IMR-90 (cell line): ENCODE data around the gene RAB36. TPM values are rescaled to one million over a fixed set of nuclear protein-coding genes. Genes with fewer than 3 reads are reported as not detected.

Experiments used
- ATAC-seq: fragments of 200-7000 bp; cut with Tn5 transposase; 2 replicates; pipeline ENCODE4 v1.9.1; 2020; ENCODE audit warnings: low read depth, mild to moderate bottlenecking, moderate library complexity
- BruUV-seq: library from RNA; stranded (reverse); fragments of 400-500 nt; replicated peaks from 2 replicates; lab custom pipeline; 2021; lab: Mats Ljungman, UMichigan
- CTCF ChIA-PET: fragments of 300-600 bp; formaldehyde crosslinking; extraction: SDS; loops from one replicate; lab custom pipeline; 2021; ENCODE audit warnings: antibody characterized with exemption; lab: Yijun Ruan, JAX
- POLR2A ChIA-PET: fragments of 300-600 bp; sonication (Branson Sonifier 250); formaldehyde crosslinking; loops from one replicate; lab custom pipeline; 2022; ENCODE audit warnings: antibody characterized with exemption; ENCODE audit not compliant: unreplicated experiment; lab: Charles Lee
- DNase-seq: peaks from one replicate; pipeline ENCODE4 v3.0.0; 2013
- H2AFZ ChIP-seq: replicated peaks from 2 replicates; pipeline ENCODE3; 2013; ENCODE audit warnings: low read length, mild to moderate bottlenecking; ENCODE audit not compliant: poor library complexity
- H2AK5ac ChIP-seq: 2 replicates; pipeline ENCODE4 v1.6.1; 2013; ENCODE audit warnings: low read depth, low read length, inconsistent platforms
- H2AK9ac ChIP-seq: replicated peaks from 2 replicates; pipeline ENCODE3; 2013; ENCODE audit warnings: mild to moderate bottlenecking, low read depth, low read length, moderate library complexity; ENCODE audit not compliant: poor library complexity
- H2BK120ac ChIP-seq: 2 replicates; pipeline ENCODE4 v1.6.1; 2013; ENCODE audit warnings: low read depth, low read length, inconsistent platforms
- H2BK15ac ChIP-seq: 3 replicates; pipeline ENCODE4 v1.6.1; 2013; ENCODE audit warnings: low read depth, low read length, inconsistent platforms
- H2BK20ac ChIP-seq: 2 replicates; pipeline ENCODE4 v1.6.1; 2013; ENCODE audit warnings: low read depth, mild to moderate bottlenecking, inconsistent platforms, low read length, moderate library complexity
- H2BK5ac ChIP-seq: 2 replicates; pipeline ENCODE4 v1.6.1; 2013; ENCODE audit warnings: mild to moderate bottlenecking, low read depth, low read length, inconsistent platforms; ENCODE audit not compliant: poor library complexity, severe bottlenecking
- H3K14ac ChIP-seq: replicated peaks from 2 replicates; pipeline ENCODE4 v1.6.1; 2013; ENCODE audit warnings: low read depth, low read length, inconsistent platforms
- H3K18ac ChIP-seq: 2 replicates; pipeline ENCODE4 v1.6.1; 2013; ENCODE audit warnings: low read depth, low read length, control low read depth
- H3K23ac ChIP-seq: 2 replicates; pipeline ENCODE4 v1.6.1; 2013; ENCODE audit warnings: low read depth, low read length, inconsistent platforms
- H3K27ac ChIP-seq: 2 replicates; pipeline ENCODE4 v1.5.1; 2013; ENCODE audit warnings: mild to moderate bottlenecking, control low read depth, low read length; ENCODE audit not compliant: insufficient read depth
- H3K27me3 ChIP-seq: 2 replicates; pipeline ENCODE4 v1.6.1; 2013; ENCODE audit warnings: low read length; ENCODE audit not compliant: control insufficient read depth, insufficient read depth
- H3K36me3 ChIP-seq: 2 replicates; pipeline ENCODE4 v1.6.1; 2013; ENCODE audit warnings: low read length, mixed read lengths; ENCODE audit not compliant: control insufficient read depth, insufficient read depth
- H3K4ac ChIP-seq: 2 replicates; pipeline ENCODE4 v1.6.1; 2013; ENCODE audit warnings: low read depth, low read length, inconsistent platforms
- H3K4me1 ChIP-seq: 2 replicates; pipeline ENCODE4 v1.6.1; 2013; ENCODE audit warnings: low read length, mixed read lengths; ENCODE audit not compliant: control insufficient read depth, insufficient read depth
- H3K4me2 ChIP-seq: 2 replicates; pipeline ENCODE4 v1.6.1; 2013; ENCODE audit warnings: low read depth, mild to moderate bottlenecking, control low read depth, low read length, moderate library complexity
- H3K4me3 ChIP-seq: 2 replicates; pipeline ENCODE4 v1.5.1; 2013; ENCODE audit warnings: low read depth, mild to moderate bottlenecking, control low read depth, low read length, moderate library complexity; ENCODE audit not compliant: insufficient read depth
- H3K56ac ChIP-seq: 2 replicates; pipeline ENCODE4 v1.6.1; 2013; ENCODE audit warnings: low read length, inconsistent platforms; ENCODE audit not compliant: insufficient read depth; ENCODE audit errors: extremely low read depth
- H3K79me1 ChIP-seq, 2 experiments: 2 replicates each; pipeline ENCODE4 v1.6.1; 2013; ENCODE audit warnings: low read length in 2 of 2, inconsistent platforms in 1 of 2, low read depth in 1 of 2
- H3K9ac ChIP-seq: 2 replicates; pipeline ENCODE4 v1.6.1; 2013; ENCODE audit warnings: low read depth, low read length, control low read depth
- H3K9me1 ChIP-seq: 2 replicates; pipeline ENCODE4 v1.6.1; 2013; ENCODE audit warnings: low read length, inconsistent platforms; ENCODE audit not compliant: insufficient read depth
- H3K9me3 ChIP-seq: 2 replicates; pipeline ENCODE4 v1.6.1; 2013; ENCODE audit warnings: low read length; ENCODE audit not compliant: control insufficient read depth, insufficient read depth
- H4K20me1 ChIP-seq: 2 replicates; pipeline ENCODE4 v1.6.1; 2013; ENCODE audit warnings: low read length, inconsistent platforms; ENCODE audit not compliant: insufficient read depth
- H4K5ac ChIP-seq: 2 replicates; pipeline ENCODE4 v1.6.1; 2013; ENCODE audit warnings: mild to moderate bottlenecking, low read depth, low read length, control low read depth
- H4K8ac ChIP-seq, 2 experiments: 2 replicates each; pipeline ENCODE4 v1.6.1; 2013; ENCODE audit warnings: low read depth in 2 of 2, low read length in 2 of 2, control low read depth in 1 of 2, inconsistent platforms in 1 of 2
- H4K91ac ChIP-seq: 2 replicates; pipeline ENCODE4 v1.6.1; 2013; ENCODE audit warnings: low read depth, low read length, inconsistent platforms; ENCODE audit not compliant: insufficient read depth
- CEBPB ChIP-seq: IDR thresholded peaks from 2 replicates; pipeline ENCODE4 v1.6.1; 2012; ENCODE audit warnings: low read depth, low read length, improper control_type of control experiment
- CHD1 ChIP-seq: IDR thresholded peaks from 2 replicates; pipeline ENCODE4 v1.6.1; 2012; ENCODE audit warnings: low read depth, low read length, improper control_type of control experiment
- FOS ChIP-seq: fragments of 150-350 bp; IDR thresholded peaks from 2 replicates; pipeline ENCODE4 v1.6.1; 2016; ENCODE audit warnings: low read depth, low read length
- MAFK ChIP-seq: IDR thresholded peaks from 2 replicates; pipeline ENCODE4 v1.6.1; 2012; ENCODE audit warnings: low read depth, low read length, improper control_type of control experiment
- MAZ ChIP-seq: IDR thresholded peaks from 2 replicates; pipeline ENCODE4 v1.6.1; 2012; ENCODE audit warnings: low read depth, mild to moderate bottlenecking, low read length, improper control_type of control experiment, moderate library complexity, borderline replicate concordance
- MXI1 ChIP-seq: IDR thresholded peaks from 2 replicates; pipeline ENCODE4 v1.6.1; 2012; ENCODE audit warnings: low read depth, mild to moderate bottlenecking, low read length, moderate library complexity, borderline replicate concordance
- NFE2L2 ChIP-seq: fragments of 150-350 bp; IDR thresholded peaks from 2 replicates; pipeline ENCODE4 v1.6.1; 2016; ENCODE audit warnings: low read depth, mild to moderate bottlenecking, low read length
- POLR2A ChIP-seq: IDR thresholded peaks from 2 replicates; pipeline ENCODE4 v1.6.1; 2012; ENCODE audit warnings: mild to moderate bottlenecking, low read depth, low read length
- RCOR1 ChIP-seq: IDR thresholded peaks from 2 replicates; pipeline ENCODE4 v1.6.1; 2012; ENCODE audit warnings: mild to moderate bottlenecking, low read length, improper control_type of control experiment; ENCODE audit not compliant: insufficient replicate concordance
- SMC3 ChIP-seq: fragments of 150-350 bp; IDR thresholded peaks from 2 replicates; pipeline ENCODE4 v1.6.1; 2016; ENCODE audit warnings: low read depth, mild to moderate bottlenecking, antibody characterized with exemption, low read length, moderate library complexity
- WGBS, 2 experiments: methylation state at CpG; one replicate each; pipeline versions ENCODE4 v1.1.5 to v1.1.7; 2013; ENCODE audit warnings: missing lambda C conversion rate in 2 of 2; ENCODE audit not compliant: insufficient read length in 1 of 2; ENCODE audit errors: extremely low coverage in 2 of 2; 5-methylcytosine and 5-hydroxymethylcytosine counted together
- dilution Hi-C: fragments of 300-500 bp; cut with HindIII; formaldehyde crosslinking; loops from one replicate; pipeline ENCODE4 v1.14.3; 2018; ENCODE audit warnings: low sequenced_read_pairs; ENCODE audit not compliant: unreplicated experiment
- in situ Hi-C: fragments of 300-500 bp; cut with MboI; formaldehyde crosslinking; loops from 3 replicates; pipeline ENCODE4 v1.14.3; 2019; ENCODE audit warnings: low sequenced_read_pairs, inconsistent platforms, mixed read lengths
- intact Hi-C: fragments of 100-400 bp; cut with micrococcal nuclease; formaldehyde crosslinking; loops from 2 replicates; pipeline ENCODE4 v1.10.0; 2022
- polyA plus RNA-seq, 3 experiments: library from polyadenylated mRNA; depleted of rRNA; stranded (reverse); fragments of >200 nt; gene quantifications; 2 replicates each; pipeline ENCODE4 v1.2.3, GENCODE V29; 2012; ENCODE audit warnings: low replicate concordance in 1 of 3
- total RNA-seq: library from RNA; depleted of rRNA; stranded (reverse); fragments of >200 nt; gene quantifications from 2 replicates; pipeline ENCODE4 v1.2.3, GENCODE V29; 2012
- TF ChIP-seq, protein P1 (sequence below): conservative IDR thresholded peaks from 2 replicates; pipeline ENCODE4 v1.5.1; 2012; ENCODE audit warnings: mild to moderate bottlenecking, low read depth, low read length, improper control_type of control experiment
- TF ChIP-seq, protein P2 (sequence below): fragments of 150-350 bp; IDR thresholded peaks from 2 replicates; pipeline ENCODE4 v1.6.1; 2016; ENCODE audit warnings: low read depth, mild to moderate bottlenecking, low read length, moderate library complexity, borderline replicate concordance
- TF ChIP-seq, protein P3 (sequence below): fragments of 150-350 bp; IDR thresholded peaks from 2 replicates; pipeline ENCODE4 v1.6.1; 2017; ENCODE audit warnings: mild to moderate bottlenecking, antibody characterized with exemption, low read length, low read depth

The RAB36 gene
- total and polyA plus RNA-seq, 2 of the 4 experiments (the other 2 are of a cell fraction), result 3.6 to 4.0 TPM

DNA sequence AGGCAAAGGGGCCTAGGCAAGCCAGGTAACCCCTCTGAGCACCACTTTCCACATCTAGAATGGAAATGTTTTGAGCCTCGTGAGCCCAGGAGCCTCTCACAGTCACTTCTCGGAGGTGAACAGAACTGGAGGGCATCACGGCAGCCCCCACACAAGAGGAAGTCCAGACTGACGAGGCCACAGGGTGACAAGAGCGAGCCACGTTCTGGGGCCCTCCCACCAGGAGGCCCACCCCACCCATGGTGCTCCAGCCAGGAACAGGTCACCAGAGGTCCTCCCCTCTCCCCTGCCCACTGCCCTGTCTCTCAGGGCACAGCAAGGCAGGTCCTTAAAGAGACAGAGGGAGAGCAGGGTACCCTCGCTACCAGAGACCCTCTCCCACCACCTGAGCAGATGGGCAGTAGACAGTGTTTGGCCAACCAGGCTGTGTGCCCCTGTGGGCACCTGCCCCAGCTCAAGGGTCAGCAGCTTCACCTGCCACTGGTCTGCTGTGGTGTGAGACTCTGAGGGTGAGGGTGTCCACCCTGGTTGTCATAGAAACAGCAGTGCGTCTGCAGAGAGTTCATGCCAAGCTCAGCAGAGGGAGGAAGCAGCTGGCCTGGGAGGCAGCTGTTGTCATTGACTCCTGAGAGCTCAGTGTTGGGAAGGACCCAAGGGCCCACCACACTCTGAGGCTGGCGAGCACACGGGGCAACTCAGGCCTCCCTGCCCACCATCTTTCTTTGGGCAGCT is 34.9 kb upstream of the RAB36 start:
- no peak overlapping the region for H4K8ac ChIP-seq
- ChIA-PET CTCF (no interaction called here), POLR2A (no interaction called here)
- dilution Hi-C loops (no loop called here), intact Hi-C loops (no loop called here), in situ Hi-C loops (no loop called here)
- no peak overlapping the region for H2BK20ac ChIP-seq
- WGBS, 2 experiments, result no CpG with 5 or more reads among the region's 10 CpGs
- no peak overlapping the region for H2BK5ac ChIP-seq
- H3K27ac ChIP-seq, result no peak overlapping the region
- no peak overlapping the region for H2AFZ ChIP-seq
- H3K27me3 ChIP-seq, result peaks cover 6% of the 10 kb centered on the region; the same call in 1 of the 2 replicates
- no peak overlapping the region for H3K14ac ChIP-seq
- H3K4me1 ChIP-seq, result no peaks in the 10 kb centered on the region
- no peak overlapping the region for H3K4ac ChIP-seq
- H4K20me1 ChIP-seq, result no peaks in the 10 kb centered on the region; the same call in 1 of the 2 replicates
- TF ChIP-seq SMC3, result no peak
- no peak for TF ChIP-seq MAFK
- no peak for TF ChIP-seq NFE2L2
- TF ChIP-seq, protein P1, sequence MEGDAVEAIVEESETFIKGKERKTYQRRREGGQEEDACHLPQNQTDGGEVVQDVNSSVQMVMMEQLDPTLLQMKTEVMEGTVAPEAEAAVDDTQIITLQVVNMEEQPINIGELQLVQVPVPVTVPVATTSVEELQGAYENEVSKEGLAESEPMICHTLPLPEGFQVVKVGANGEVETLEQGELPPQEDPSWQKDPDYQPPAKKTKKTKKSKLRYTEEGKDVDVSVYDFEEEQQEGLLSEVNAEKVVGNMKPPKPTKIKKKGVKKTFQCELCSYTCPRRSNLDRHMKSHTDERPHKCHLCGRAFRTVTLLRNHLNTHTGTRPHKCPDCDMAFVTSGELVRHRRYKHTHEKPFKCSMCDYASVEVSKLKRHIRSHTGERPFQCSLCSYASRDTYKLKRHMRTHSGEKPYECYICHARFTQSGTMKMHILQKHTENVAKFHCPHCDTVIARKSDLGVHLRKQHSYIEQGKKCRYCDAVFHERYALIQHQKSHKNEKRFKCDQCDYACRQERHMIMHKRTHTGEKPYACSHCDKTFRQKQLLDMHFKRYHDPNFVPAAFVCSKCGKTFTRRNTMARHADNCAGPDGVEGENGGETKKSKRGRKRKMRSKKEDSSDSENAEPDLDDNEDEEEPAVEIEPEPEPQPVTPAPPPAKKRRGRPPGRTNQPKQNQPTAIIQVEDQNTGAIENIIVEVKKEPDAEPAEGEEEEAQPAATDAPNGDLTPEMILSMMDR, result no peak
- no peak for TF ChIP-seq MXI1
- TF ChIP-seq MAZ, result no peak
- TF ChIP-seq, protein P2, sequence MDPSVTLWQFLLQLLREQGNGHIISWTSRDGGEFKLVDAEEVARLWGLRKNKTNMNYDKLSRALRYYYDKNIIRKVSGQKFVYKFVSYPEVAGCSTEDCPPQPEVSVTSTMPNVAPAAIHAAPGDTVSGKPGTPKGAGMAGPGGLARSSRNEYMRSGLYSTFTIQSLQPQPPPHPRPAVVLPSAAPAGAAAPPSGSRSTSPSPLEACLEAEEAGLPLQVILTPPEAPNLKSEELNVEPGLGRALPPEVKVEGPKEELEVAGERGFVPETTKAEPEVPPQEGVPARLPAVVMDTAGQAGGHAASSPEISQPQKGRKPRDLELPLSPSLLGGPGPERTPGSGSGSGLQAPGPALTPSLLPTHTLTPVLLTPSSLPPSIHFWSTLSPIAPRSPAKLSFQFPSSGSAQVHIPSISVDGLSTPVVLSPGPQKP, result no peak
- TF ChIP-seq CEBPB, result no peak
- TF ChIP-seq, protein P3, sequence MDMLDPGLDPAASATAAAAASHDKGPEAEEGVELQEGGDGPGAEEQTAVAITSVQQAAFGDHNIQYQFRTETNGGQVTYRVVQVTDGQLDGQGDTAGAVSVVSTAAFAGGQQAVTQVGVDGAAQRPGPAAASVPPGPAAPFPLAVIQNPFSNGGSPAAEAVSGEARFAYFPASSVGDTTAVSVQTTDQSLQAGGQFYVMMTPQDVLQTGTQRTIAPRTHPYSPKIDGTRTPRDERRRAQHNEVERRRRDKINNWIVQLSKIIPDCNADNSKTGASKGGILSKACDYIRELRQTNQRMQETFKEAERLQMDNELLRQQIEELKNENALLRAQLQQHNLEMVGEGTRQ, result no peak
- TF ChIP-seq FOS, result no peak
- TF ChIP-seq CHD1, result no peak
- TF ChIP-seq POLR2A, result no peak
- TF ChIP-seq RCOR1, result no peak
- no peak overlapping the region for H3K56ac ChIP-seq
- no TSS peak for BruUV-seq
- H2AK5ac ChIP-seq, result no peak overlapping the region
- H2AK9ac ChIP-seq, result no peak overlapping the region
- H3K9ac ChIP-seq, result no peak overlapping the region
- no peak overlapping the region for H3K4me3 ChIP-seq
- no peak overlapping the region for H4K5ac ChIP-seq
- no peaks in the 10 kb centered on the region for H3K79me1 ChIP-seq
- H3K23ac ChIP-seq, result no peak overlapping the region
- DNase-seq (no peak), ATAC-seq (no peak)
- no peaks in the 10 kb centered on the region for H3K36me3 ChIP-seq
- H3K18ac ChIP-seq, result no peak overlapping the region
- no peak overlapping the region for H2BK15ac ChIP-seq
- H4K91ac ChIP-seq, result no peak overlapping the region
- no peak overlapping the region for H2BK120ac ChIP-seq
- H3K9me3 ChIP-seq, result no peaks in the 10 kb centered on the region
- no peaks in the 10 kb centered on the region for H3K9me1 ChIP-seq
- H3K4me2 ChIP-seq, result no peak overlapping the region
